Measurements from ENCODE around the gene PARD3. TPM values are rescaled to one million over a fixed set of nuclear protein-coding genes. Genes with fewer than 3 reads are reported as not detected.

The PARD3 gene
- total and polyA plus RNA-seq, 3 donors from 2014 or later, result 31.8 to 59.5 (median 49.5) TPM

DNA sequence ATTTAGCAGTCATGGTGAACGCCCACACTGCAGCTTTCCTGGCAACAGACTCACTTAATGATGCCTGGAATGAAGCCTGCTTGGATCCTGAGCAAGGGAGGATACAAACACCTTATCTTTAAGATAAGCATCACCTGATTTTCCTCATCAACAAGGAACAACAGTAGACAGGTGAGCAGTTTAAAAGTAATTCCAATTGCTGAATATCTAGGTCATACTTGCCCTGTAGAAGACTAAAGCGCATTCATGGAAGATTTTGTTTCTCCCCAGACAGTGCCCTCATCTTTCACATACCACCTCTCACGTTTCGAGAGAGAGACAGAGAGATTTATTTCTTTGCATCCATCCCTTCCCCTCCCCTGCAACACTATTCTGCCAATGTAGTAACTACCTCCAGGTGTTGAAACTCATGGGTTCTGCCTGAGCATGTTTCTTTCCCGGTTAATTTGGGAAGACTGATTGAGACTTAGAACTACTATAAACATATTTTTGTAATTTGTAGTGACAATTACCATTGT lies 660.7 kb downstream of the PARD3 start:
- Histone ChIP-seq H3K9me3 (no peaks in the 10 kb centered on the region), H3K27ac (no peak overlapping the region), H3K27me3 (no peaks in the 10 kb centered on the region), H3K4me3 (no peak overlapping the region), H3K36me3 (ENCODE audit: low read depth, missing control alignments) (no peaks in the 10 kb centered on the region), H3K4me1 (no peaks in the 10 kb centered on the region)
- intact Hi-C loops (cut with DNase I; ENCODE audit: low total_unique reads), result no loop called here
- DNase-seq, result no peak
- TF ChIP-seq, protein P1, sequence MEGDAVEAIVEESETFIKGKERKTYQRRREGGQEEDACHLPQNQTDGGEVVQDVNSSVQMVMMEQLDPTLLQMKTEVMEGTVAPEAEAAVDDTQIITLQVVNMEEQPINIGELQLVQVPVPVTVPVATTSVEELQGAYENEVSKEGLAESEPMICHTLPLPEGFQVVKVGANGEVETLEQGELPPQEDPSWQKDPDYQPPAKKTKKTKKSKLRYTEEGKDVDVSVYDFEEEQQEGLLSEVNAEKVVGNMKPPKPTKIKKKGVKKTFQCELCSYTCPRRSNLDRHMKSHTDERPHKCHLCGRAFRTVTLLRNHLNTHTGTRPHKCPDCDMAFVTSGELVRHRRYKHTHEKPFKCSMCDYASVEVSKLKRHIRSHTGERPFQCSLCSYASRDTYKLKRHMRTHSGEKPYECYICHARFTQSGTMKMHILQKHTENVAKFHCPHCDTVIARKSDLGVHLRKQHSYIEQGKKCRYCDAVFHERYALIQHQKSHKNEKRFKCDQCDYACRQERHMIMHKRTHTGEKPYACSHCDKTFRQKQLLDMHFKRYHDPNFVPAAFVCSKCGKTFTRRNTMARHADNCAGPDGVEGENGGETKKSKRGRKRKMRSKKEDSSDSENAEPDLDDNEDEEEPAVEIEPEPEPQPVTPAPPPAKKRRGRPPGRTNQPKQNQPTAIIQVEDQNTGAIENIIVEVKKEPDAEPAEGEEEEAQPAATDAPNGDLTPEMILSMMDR (IDR thresholded peaks at IDR 0.05), result no peak
- TF ChIP-seq POLR2A (IDR thresholded peaks at IDR 0.05), result no peak
- 67 to 69% methylated on average over 5 of the region's 5 CpGs for WGBS, 2 donors

DNA sequence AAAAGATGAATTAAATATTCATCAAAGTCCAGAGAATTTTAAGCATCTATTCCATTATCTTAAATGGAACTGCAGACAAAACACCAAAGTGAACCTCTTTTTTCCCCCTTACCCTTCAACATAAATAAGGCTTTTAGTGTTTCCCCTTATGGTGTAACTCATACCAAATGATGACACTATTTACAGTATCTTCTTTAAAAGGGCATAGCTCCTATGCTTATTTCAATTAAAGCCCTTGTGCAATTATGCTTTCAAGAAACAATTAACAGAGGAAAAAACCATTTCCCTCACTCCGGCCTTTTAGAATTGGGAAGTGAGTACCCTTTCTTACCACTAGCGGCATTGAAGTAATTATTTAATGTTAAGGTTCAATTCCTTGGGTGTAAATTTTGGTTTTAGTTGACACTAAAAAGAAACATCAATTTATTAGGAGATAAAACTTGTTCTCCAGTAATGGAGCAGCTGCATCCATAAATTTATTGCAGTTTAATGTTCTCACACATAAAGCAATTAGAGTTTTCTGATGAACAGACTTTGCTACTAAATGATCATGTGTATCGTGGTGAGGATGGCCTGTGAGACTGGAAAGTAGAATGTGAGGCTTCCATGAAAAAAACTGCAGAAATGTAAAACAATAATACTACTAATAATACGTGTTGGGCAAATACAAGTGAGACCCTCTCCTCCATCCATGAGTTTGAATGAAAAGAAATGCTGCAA lies 661.3 kb downstream of the PARD3 start:
- Histone ChIP-seq H3K4me1 (no peaks in the 10 kb centered on the region), H3K9me3 (no peaks in the 10 kb centered on the region), H3K4me3 (no peak overlapping the region), H3K27ac (no peak overlapping the region), H3K27me3 (no peaks in the 10 kb centered on the region), H3K36me3 (ENCODE audit: low read depth, missing control alignments) (no peaks in the 10 kb centered on the region)
- WGBS, 2 donors, result 82 to 83% methylated on average over 4 of the region's 4 CpGs
- TF ChIP-seq, protein P1 (IDR thresholded peaks at IDR 0.05), result no peak
- no peak for TF ChIP-seq POLR2A (IDR thresholded peaks at IDR 0.05)
- no peak for DNase-seq
- intact Hi-C loops (cut with DNase I; ENCODE audit: low total_unique reads), result no loop called here

DNA sequence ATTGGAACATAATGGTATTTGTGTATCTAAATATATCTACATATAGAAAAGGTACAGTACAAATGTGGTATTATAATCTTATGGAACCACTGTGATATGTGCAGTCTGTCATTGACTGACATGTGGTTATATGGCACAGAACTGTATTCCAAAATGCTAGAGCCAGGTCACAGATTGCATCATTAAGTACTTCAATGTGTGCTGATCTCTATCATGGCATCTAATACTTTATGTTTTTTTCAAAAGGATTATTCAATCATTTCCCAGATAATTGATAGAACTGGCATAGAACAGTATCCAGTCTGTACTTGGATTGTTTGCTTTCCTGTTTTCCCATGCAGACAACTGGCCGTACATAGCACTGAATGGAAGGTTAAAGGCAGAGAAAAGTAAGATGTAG lies 662.7 kb downstream of the PARD3 start:
- no peaks in the 10 kb centered on the region for H3K27me3 ChIP-seq
- intact Hi-C loops (cut with DNase I; ENCODE audit: low total_unique reads), result no loop called here
- H3K27ac ChIP-seq, result no peak overlapping the region
- no peak overlapping the region for H3K4me3 ChIP-seq
- H3K4me1 ChIP-seq, result no peaks in the 10 kb centered on the region
- DNase-seq, result no peak
- 41 to 44% methylated on average over 1 of the region's 1 CpG for WGBS, 2 donors
- H3K9me3 ChIP-seq, result no peaks in the 10 kb centered on the region
- TF ChIP-seq, protein P1 (IDR thresholded peaks at IDR 0.05), result no peak
- TF ChIP-seq POLR2A (IDR thresholded peaks at IDR 0.05), result no peak
- no peaks in the 10 kb centered on the region for H3K36me3 ChIP-seq (ENCODE audit: low read depth, missing control alignments)

DNA sequence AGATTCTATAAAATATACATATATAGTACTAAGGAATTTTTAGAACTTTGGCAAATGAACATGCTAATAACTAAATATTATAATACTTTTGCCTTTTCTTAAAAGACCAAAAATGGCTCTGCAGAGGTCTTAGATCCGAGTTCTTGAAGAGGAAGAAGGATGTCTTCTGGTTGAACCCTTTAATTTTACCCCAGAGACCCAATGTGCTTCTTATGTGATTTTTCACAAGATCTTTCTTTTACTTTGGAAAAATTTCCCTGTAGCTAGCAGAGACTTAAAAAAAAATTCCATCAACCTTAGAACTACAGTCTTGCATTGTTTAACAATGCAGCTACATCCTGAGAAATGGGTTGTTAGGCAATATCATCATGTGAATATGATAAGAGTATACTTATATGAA lies 663.2 kb downstream of the PARD3 start:
- DNase-seq, result no peak
- Histone ChIP-seq H3K9me3 (no peaks in the 10 kb centered on the region), H3K36me3 (ENCODE audit: low read depth, missing control alignments) (no peaks in the 10 kb centered on the region), H3K27me3 (no peaks in the 10 kb centered on the region), H3K27ac (no peak overlapping the region), H3K4me1 (no peaks in the 10 kb centered on the region), H3K4me3 (no peak overlapping the region)
- no peak for TF ChIP-seq POLR2A (IDR thresholded peaks at IDR 0.05)
- TF ChIP-seq, protein P1 (IDR thresholded peaks at IDR 0.05), result no peak
- intact Hi-C loops (cut with DNase I; ENCODE audit: low total_unique reads), result no loop called here
- 63 to 65% methylated on average over 1 of the region's 1 CpG for WGBS, 2 donors

DNA sequence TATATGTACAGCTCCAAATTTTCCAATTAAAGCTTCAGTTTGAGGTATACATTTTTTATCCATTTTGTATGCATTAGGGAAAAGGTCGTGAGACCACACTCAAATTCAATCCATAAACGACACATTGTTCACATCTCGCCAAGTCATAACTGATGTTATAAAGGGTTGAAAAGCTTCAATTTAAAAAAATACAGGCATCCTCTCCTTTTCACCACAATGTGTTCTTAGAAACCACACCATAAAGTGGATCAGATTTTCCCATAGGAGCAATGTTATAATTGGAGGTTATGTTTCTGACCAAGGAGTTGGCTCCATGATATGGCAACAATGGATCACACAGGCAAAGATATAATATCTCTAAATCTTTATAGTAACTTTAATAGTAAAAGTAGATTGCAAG lies 663.6 kb downstream of the PARD3 start:
- Histone ChIP-seq H3K4me3 (no peak overlapping the region), H3K4me1 (no peaks in the 10 kb centered on the region), H3K9me3 (no peaks in the 10 kb centered on the region), H3K27me3 (no peaks in the 10 kb centered on the region), H3K36me3 (ENCODE audit: low read depth, missing control alignments) (no peaks in the 10 kb centered on the region), H3K27ac (no peak overlapping the region)
- no peak for DNase-seq
- TF ChIP-seq, protein P1 (IDR thresholded peaks at IDR 0.05), result no peak
- TF ChIP-seq POLR2A (IDR thresholded peaks at IDR 0.05), result no peak
- intact Hi-C loops (cut with DNase I; ENCODE audit: low total_unique reads), result no loop called here
- 89 to 91% methylated on average over 3 of the region's 3 CpGs for WGBS, 2 donors
